Measurements from ENCODE around the gene CCNL1.

CCNL1 gene

DNA sequence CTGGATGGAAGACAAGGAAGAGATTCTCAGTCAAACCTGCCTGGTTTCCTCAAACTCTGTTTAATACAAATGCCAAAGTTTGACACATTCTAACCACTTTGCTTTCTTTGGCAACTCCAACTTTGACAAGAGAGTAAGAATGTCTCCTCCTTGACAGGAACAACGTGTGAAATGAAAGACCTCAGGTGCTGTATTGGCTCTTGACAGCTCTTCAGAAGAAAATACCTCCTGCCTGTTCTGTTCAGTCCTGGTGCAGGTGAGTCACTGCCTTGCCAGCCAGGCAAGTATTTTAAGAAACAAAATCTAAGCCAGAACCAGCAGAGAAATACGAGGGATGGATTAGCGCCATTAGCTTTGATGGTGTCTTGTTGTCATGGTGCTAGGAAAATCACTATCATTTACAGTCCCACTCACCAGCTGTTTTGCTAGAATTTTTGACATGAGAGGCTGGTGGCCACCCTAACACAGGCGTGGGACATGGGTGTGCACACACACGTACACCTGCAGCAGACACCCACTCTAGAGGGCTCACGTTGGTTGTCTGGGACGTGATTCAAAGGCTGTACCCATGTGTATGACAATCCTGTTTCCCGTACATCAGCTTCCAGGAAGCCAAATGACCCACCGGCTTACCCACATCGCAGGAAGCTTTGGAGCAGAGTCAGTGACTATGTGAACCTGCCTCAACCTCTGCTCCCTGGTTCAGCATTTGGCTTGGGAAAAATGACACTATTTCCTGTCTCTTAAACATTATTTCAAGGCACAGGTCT is 60.4 kb downstream of the CCNL1 start:
- no peak for DNase-seq (ENCODE audit: extremely low spot score)
- ChIA-PET CTCF (interaction anchor here (0.9 to 60.7 kb wide), 3 partner anchors 1 to 558 kb away, joined by 3 to 1428 read pairs (median 1428); no protein-coding TSS in a partner anchor), POLR2A (no interaction called here)

DNA sequence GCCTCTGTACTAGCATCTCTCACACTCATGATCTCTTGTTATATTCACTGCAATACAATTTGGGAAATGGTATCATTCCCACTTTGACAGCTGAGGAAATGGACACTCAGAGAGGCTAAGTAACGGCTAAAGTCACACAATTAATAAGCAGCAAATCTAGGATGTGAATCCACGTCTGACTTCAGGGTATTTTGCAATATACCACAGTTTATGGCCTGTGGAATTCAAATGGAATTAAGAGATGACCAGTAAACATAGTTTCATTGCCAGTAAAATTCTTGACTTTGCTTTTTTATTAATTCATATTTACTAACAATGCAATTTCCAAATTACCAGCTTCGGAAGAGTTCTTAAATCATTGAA is 61.1 kb downstream of the CCNL1 start:
- POLR2A ChIA-PET: no interaction called here
- CTCF ChIA-PET: interaction anchor here (0.9 to 60.7 kb wide), 5 partner anchors 0 to 557 kb away, joined by 3 to 1428 read pairs (median 3); partner anchors contain the start of gene TIPARP
- TF ChIP-seq, protein P1, sequence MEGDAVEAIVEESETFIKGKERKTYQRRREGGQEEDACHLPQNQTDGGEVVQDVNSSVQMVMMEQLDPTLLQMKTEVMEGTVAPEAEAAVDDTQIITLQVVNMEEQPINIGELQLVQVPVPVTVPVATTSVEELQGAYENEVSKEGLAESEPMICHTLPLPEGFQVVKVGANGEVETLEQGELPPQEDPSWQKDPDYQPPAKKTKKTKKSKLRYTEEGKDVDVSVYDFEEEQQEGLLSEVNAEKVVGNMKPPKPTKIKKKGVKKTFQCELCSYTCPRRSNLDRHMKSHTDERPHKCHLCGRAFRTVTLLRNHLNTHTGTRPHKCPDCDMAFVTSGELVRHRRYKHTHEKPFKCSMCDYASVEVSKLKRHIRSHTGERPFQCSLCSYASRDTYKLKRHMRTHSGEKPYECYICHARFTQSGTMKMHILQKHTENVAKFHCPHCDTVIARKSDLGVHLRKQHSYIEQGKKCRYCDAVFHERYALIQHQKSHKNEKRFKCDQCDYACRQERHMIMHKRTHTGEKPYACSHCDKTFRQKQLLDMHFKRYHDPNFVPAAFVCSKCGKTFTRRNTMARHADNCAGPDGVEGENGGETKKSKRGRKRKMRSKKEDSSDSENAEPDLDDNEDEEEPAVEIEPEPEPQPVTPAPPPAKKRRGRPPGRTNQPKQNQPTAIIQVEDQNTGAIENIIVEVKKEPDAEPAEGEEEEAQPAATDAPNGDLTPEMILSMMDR (IDR thresholded peaks at IDR 0.05; ENCODE audit: control extremely low read depth, extremely low read depth, low read depth, missing control alignments): no peak
- DNase-seq (ENCODE audit: extremely low spot score): no peak

More for the DNA sequence above, 60.4 kb downstream of the CCNL1 start:
- TF ChIP-seq, protein P1 (IDR thresholded peaks at IDR 0.05; ENCODE audit: control extremely low read depth, extremely low read depth, low read depth, missing control alignments): no peak

- TF ChIP-seq, protein P1 (IDR thresholded peaks at IDR 0.05; ENCODE audit: control extremely low read depth, extremely low read depth, low read depth, missing control alignments): no peak
- CTCF ChIA-PET: interaction anchor here (1.2 to 60.7 kb wide), 4 partner anchors 0 to 425 kb away, joined by 3 to 1428 read pairs (median 716); partner anchors contain the start of gene TIPARP
- no peak for DNase-seq (ENCODE audit: extremely low spot score)
- POLR2A ChIA-PET: no interaction called here
Measured at GRCh38 chr3:157098121-157098822, 61.7 kb downstream of the CCNL1 start.

Data from GM10248 (cell line).